Colon (tissue), 2 donors: ENCODE data around the gene B4GALT5.

Source experiments
- FAIRE-seq: peaks from 2 replicates; lab custom pipeline; 2012; peaks lifted over from hg19 to GRCh38; lab: Jason Lieb, UNC
- donor health status: control.
- donor health status: control.

B4GALT5 gene

DNA sequence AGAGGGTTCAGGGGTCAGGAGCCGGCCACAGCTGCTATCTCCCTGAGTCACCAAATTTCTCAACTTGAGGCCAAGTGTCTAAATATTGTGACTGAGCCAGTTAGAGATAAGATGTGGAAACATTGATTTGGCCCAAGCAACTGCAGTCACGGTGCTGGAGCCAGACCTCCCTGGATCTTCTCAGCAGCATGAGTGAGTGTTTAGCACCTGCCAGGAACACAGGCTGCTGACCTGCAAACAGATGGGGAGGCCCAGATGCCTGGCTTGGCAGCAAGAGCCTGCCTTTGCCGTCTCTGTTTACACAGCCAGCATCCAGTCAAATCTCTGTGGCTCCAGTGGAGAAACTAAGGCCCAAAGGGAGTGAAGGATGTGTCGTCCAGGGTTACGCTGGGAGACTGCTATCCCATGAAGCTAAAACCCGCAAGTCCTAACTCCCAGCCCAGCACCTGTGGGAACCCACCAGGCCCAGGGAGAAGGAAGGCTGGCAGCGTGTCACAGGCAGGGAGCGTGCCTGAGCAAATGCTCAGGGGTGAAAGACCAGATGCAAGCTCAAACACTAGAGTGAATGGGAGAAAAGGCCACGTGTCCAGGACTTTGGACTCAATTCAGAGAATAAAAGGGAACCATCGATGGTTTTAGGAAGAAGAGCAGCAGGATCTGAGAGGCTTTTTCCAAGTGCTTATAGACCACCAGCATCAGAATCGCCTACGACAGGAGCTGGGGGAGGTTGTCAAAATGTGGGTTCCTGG is 129.8 kb downstream of the B4GALT5 start:
- FAIRE-seq, result no peak

GRCh38 chr20:49583343-49583668 is 130.4 kb downstream of the B4GALT5 start:
- no peak for FAIRE-seq
